Gastrocnemius medialis (tissue), 4 donors: ENCODE results near the gene ADARB2.

ENCODE experiments used
- POLR2A ChIP-seq, 2 donors: fragments of 450-650 bp; IDR thresholded peaks; one replicate each; pipeline ENCODE4 v1.6.1; 2017; ENCODE audit warnings: antibody characterized with exemption in 2 of 2, mild to moderate bottlenecking in 2 of 2, moderate library complexity in 2 of 2
- TF ChIP-seq, protein P1 (sequence below), 5 experiments: fragments of 450-650 bp in 3 of 5; fragments of 200-600 bp in 2 of 5; sonication (generic) in 2 of 5; IDR thresholded peaks in 4 of 5; conservative IDR thresholded peaks in 1 of 5; 1 replicate in 4 of 5; 2 replicates in 1 of 5; pipeline ENCODE4 v1.5.1; 2016 to 2019; ENCODE audit warnings: antibody characterized with exemption in 5 of 5, mild to moderate bottlenecking in 3 of 5, moderate library complexity in 3 of 5

DNA sequence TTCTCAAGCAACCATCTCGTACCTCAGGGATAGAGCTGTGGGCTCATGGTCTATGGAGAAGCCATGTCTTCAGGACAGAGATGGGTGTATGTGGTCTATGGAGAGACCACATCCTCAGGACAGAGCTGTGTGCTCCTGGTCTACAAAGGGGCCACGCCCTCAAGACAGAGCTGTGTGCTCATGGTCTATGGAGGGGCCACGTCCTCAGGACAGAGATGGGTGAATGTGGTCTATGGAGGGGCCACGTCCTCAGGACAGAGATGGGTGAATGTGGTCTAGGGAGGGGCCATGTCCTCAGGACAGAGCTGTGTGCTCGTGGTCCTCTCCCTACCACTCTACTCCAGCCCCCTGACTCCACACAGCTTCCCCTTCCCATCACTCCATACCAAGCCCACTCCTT, 563.3 kb downstream of the ADARB2 start:
- TF ChIP-seq, protein P1, sequence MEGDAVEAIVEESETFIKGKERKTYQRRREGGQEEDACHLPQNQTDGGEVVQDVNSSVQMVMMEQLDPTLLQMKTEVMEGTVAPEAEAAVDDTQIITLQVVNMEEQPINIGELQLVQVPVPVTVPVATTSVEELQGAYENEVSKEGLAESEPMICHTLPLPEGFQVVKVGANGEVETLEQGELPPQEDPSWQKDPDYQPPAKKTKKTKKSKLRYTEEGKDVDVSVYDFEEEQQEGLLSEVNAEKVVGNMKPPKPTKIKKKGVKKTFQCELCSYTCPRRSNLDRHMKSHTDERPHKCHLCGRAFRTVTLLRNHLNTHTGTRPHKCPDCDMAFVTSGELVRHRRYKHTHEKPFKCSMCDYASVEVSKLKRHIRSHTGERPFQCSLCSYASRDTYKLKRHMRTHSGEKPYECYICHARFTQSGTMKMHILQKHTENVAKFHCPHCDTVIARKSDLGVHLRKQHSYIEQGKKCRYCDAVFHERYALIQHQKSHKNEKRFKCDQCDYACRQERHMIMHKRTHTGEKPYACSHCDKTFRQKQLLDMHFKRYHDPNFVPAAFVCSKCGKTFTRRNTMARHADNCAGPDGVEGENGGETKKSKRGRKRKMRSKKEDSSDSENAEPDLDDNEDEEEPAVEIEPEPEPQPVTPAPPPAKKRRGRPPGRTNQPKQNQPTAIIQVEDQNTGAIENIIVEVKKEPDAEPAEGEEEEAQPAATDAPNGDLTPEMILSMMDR (IDR thresholded peaks at IDR 0.05 in 4 of 5, conservative IDR thresholded peaks at IDR 0.05 in 1 of 5), result no peak
- TF ChIP-seq POLR2A (IDR thresholded peaks at IDR 0.05), result no peak
